Measurements from ENCODE around the gene GRIK4.

The GRIK4 gene

GRCh38 chr11:120890609-120891320, 379.2 kb downstream of the GRIK4 start:
- peaks cover 8% of the 10 kb centered on the region for H3K4me1 ChIP-seq (ENCODE audit: control insufficient read depth, insufficient read depth, low read length)
- H3K9ac ChIP-seq (ENCODE audit: low read length), result no peak overlapping the region
- 0 out of 2 replicates have a peak, but pooled peaks cover 3% of the 10 kb centered on the region for H3K9me3 ChIP-seq (ENCODE audit: control insufficient read depth, insufficient read depth, low read depth, low read length)
- H3K36me3 ChIP-seq (ENCODE audit: control insufficient read depth, insufficient read depth, low read length), result no peaks in the 10 kb centered on the region
- H3K27ac ChIP-seq (ENCODE audit: low read depth, low read length), result no peak overlapping the region
- H3K4me3 ChIP-seq (ENCODE audit: low read depth, low read length), result no peak overlapping the region
- no peaks in the 10 kb centered on the region for H3K27me3 ChIP-seq (ENCODE audit: control insufficient read depth, insufficient read depth, low read length)

GRCh38 chr11:120893440-120894201, 382.1 kb downstream of the GRIK4 start:
- Histone ChIP-seq H3K27me3 (ENCODE audit: control insufficient read depth, insufficient read depth, low read length) (no peaks in the 10 kb centered on the region), H3K4me3 (ENCODE audit: low read depth, low read length) (no peak overlapping the region), H3K36me3 (ENCODE audit: control insufficient read depth, insufficient read depth, low read length) (no peaks in the 10 kb centered on the region), H3K9me3 (ENCODE audit: control insufficient read depth, insufficient read depth, low read depth, low read length) (no peaks in the 10 kb centered on the region), H3K27ac (ENCODE audit: low read depth, low read length) (no peak overlapping the region), H3K9ac (ENCODE audit: low read length) (no peak overlapping the region), H3K4me1 (ENCODE audit: control insufficient read depth, insufficient read depth, low read length) (peaks cover 8% of the 10 kb centered on the region)

GRCh38 chr11:120894202-120894985, 382.8 kb downstream of the GRIK4 start:
- H3K27ac ChIP-seq (ENCODE audit: low read depth, low read length), result no peak overlapping the region
- H3K9ac ChIP-seq (ENCODE audit: low read length), result no peak overlapping the region
- no peaks in the 10 kb centered on the region for H3K36me3 ChIP-seq (ENCODE audit: control insufficient read depth, insufficient read depth, low read length)
- H3K27me3 ChIP-seq (ENCODE audit: control insufficient read depth, insufficient read depth, low read length), result no peaks in the 10 kb centered on the region
- H3K9me3 ChIP-seq (ENCODE audit: control insufficient read depth, insufficient read depth, low read depth, low read length), result no peaks in the 10 kb centered on the region
- peaks cover 8% of the 10 kb centered on the region for H3K4me1 ChIP-seq (ENCODE audit: control insufficient read depth, insufficient read depth, low read length)
- no peak overlapping the region for H3K4me3 ChIP-seq (ENCODE audit: low read depth, low read length)

GRCh38 chr11:120896687-120897086, 385.1 kb downstream of the GRIK4 start:
- no peak overlapping the region for H3K27ac ChIP-seq (ENCODE audit: low read depth, low read length)
- peaks cover 19% of the 10 kb centered on the region for H3K4me1 ChIP-seq (ENCODE audit: control insufficient read depth, insufficient read depth, low read length)
- H3K9me3 ChIP-seq (ENCODE audit: control insufficient read depth, insufficient read depth, low read depth, low read length), result no peaks in the 10 kb centered on the region
- no peak overlapping the region for H3K9ac ChIP-seq (ENCODE audit: low read length)
- H3K4me3 ChIP-seq (ENCODE audit: low read depth, low read length), result no peak overlapping the region
- H3K27me3 ChIP-seq (ENCODE audit: control insufficient read depth, insufficient read depth, low read length), result no peaks in the 10 kb centered on the region
- no peaks in the 10 kb centered on the region for H3K36me3 ChIP-seq (ENCODE audit: control insufficient read depth, insufficient read depth, low read length)

GRCh38 chr11:120898568-120898967, 387.0 kb downstream of the GRIK4 start:
- H3K27ac ChIP-seq (ENCODE audit: low read depth, low read length), result no peak overlapping the region
- no peak overlapping the region for H3K9ac ChIP-seq (ENCODE audit: low read length)
- H3K9me3 ChIP-seq (ENCODE audit: control insufficient read depth, insufficient read depth, low read depth, low read length), result no peaks in the 10 kb centered on the region
- H3K4me1 ChIP-seq (ENCODE audit: control insufficient read depth, insufficient read depth, low read length), result peaks cover 16% of the 10 kb centered on the region
- H3K4me3 ChIP-seq (ENCODE audit: low read depth, low read length), result no peak overlapping the region
- H3K36me3 ChIP-seq (ENCODE audit: control insufficient read depth, insufficient read depth, low read length), result no peaks in the 10 kb centered on the region
- H3K27me3 ChIP-seq (ENCODE audit: control insufficient read depth, insufficient read depth, low read length), result no peaks in the 10 kb centered on the region; the same call in 1 of the 2 replicates

- no peak overlapping the region for H3K27ac ChIP-seq (ENCODE audit: low read depth, low read length)
- H3K9me3 ChIP-seq (ENCODE audit: control insufficient read depth, insufficient read depth, low read depth, low read length), result no peaks in the 10 kb centered on the region
- no peak overlapping the region for H3K4me3 ChIP-seq (ENCODE audit: low read depth, low read length)
- H3K4me1 ChIP-seq (ENCODE audit: control insufficient read depth, insufficient read depth, low read length), result peaks cover 11% of the 10 kb centered on the region
- no peaks in the 10 kb centered on the region; the same call in 1 of the 2 replicates for H3K27me3 ChIP-seq (ENCODE audit: control insufficient read depth, insufficient read depth, low read length)
- H3K36me3 ChIP-seq (ENCODE audit: control insufficient read depth, insufficient read depth, low read length), result no peaks in the 10 kb centered on the region
- H3K9ac ChIP-seq (ENCODE audit: low read length), result no peak overlapping the region
These were observed 388.2 kb downstream of the GRIK4 start for GRCh38 chr11:120899720-120900119.

GRCh38 chr11:120900643-120901042, 389.1 kb downstream of the GRIK4 start:
- Histone ChIP-seq H3K9ac (ENCODE audit: low read length) (no peak overlapping the region), H3K9me3 (ENCODE audit: control insufficient read depth, insufficient read depth, low read depth, low read length) (no peaks in the 10 kb centered on the region), H3K4me3 (ENCODE audit: low read depth, low read length) (no peak overlapping the region), H3K27ac (ENCODE audit: low read depth, low read length) (no peak overlapping the region), H3K4me1 (ENCODE audit: control insufficient read depth, insufficient read depth, low read length) (peaks cover 11% of the 10 kb centered on the region), H3K36me3 (ENCODE audit: control insufficient read depth, insufficient read depth, low read length) (no peaks in the 10 kb centered on the region), H3K27me3 (ENCODE audit: control insufficient read depth, insufficient read depth, low read length) (no peaks in the 10 kb centered on the region; the same call in 1 of the 2 replicates)

- Histone ChIP-seq H3K9me3 (ENCODE audit: control insufficient read depth, insufficient read depth, low read depth, low read length) (no peaks in the 10 kb centered on the region), H3K4me3 (ENCODE audit: low read depth, low read length) (no peak overlapping the region), H3K4me1 (ENCODE audit: control insufficient read depth, insufficient read depth, low read length) (peaks cover 11% of the 10 kb centered on the region), H3K27me3 (ENCODE audit: control insufficient read depth, insufficient read depth, low read length) (no peaks in the 10 kb centered on the region; the same call in 1 of the 2 replicates), H3K36me3 (ENCODE audit: control insufficient read depth, insufficient read depth, low read length) (no peaks in the 10 kb centered on the region), H3K27ac (ENCODE audit: low read depth, low read length) (no peak overlapping the region), H3K9ac (ENCODE audit: low read length) (no peak overlapping the region)
These were observed 392.1 kb downstream of the GRIK4 start for GRCh38 chr11:120903686-120904085.

- Histone ChIP-seq H3K27me3 (ENCODE audit: control insufficient read depth, insufficient read depth, low read length) (no peaks in the 10 kb centered on the region; the same call in 1 of the 2 replicates), H3K4me3 (ENCODE audit: low read depth, low read length) (no peak overlapping the region), H3K27ac (ENCODE audit: low read depth, low read length) (no peak overlapping the region), H3K9ac (ENCODE audit: low read length) (no peak overlapping the region), H3K36me3 (ENCODE audit: control insufficient read depth, insufficient read depth, low read length) (no peaks in the 10 kb centered on the region), H3K4me1 (ENCODE audit: control insufficient read depth, insufficient read depth, low read length) (peaks cover 11% of the 10 kb centered on the region), H3K9me3 (ENCODE audit: control insufficient read depth, insufficient read depth, low read depth, low read length) (no peaks in the 10 kb centered on the region)
These were observed 392.6 kb downstream of the GRIK4 start for GRCh38 chr11:120904116-120904515.

GRCh38 chr11:120906766-120907165, 395.2 kb downstream of the GRIK4 start:
- Histone ChIP-seq H3K4me1 (ENCODE audit: control insufficient read depth, insufficient read depth, low read length) (no peaks in the 10 kb centered on the region; the same call in 1 of the 2 replicates), H3K36me3 (ENCODE audit: control insufficient read depth, insufficient read depth, low read length) (no peaks in the 10 kb centered on the region), H3K9me3 (ENCODE audit: control insufficient read depth, insufficient read depth, low read depth, low read length) (no peaks in the 10 kb centered on the region), H3K27ac (ENCODE audit: low read depth, low read length) (no peak overlapping the region), H3K4me3 (ENCODE audit: low read depth, low read length) (no peak overlapping the region), H3K9ac (ENCODE audit: low read length) (no peak overlapping the region), H3K27me3 (ENCODE audit: control insufficient read depth, insufficient read depth, low read length) (no peaks in the 10 kb centered on the region; the same call in 1 of the 2 replicates)
